ENCODE results near the gene SLC25A22. TPM values are rescaled to one million over a fixed set of nuclear protein-coding genes. Genes with fewer than 3 reads are reported as not detected.

SLC25A22 gene
- total RNA-seq, 1 experiment from 2014 or later = 14.1 TPM

GRCh38 chr11:804599-804964 is 6.5 kb upstream of the SLC25A22 start:
- no peak for DNase-seq (ENCODE audit: low read depth)

GRCh38 chr11:803770-804598 is 5.9 kb upstream of the SLC25A22 start:
- DNase-seq (ENCODE audit: low read depth) = no peak

GRCh38 chr11:803467-803742 is 5.3 kb upstream of the SLC25A22 start:
- no peak for DNase-seq (ENCODE audit: low read depth)

- no peak for DNase-seq (ENCODE audit: low read depth)
Measured at GRCh38 chr11:802693-803466, 4.8 kb upstream of the SLC25A22 start.

- no peak for DNase-seq (ENCODE audit: low read depth)
Measured at GRCh38 chr11:802018-802617, 4.0 kb upstream of the SLC25A22 start.

GRCh38 chr11:801097-801780 is 3.2 kb upstream of the SLC25A22 start:
- no peak for DNase-seq (ENCODE audit: low read depth)

GRCh38 chr11:800473-800872 is 2.4 kb upstream of the SLC25A22 start:
- DNase-seq (ENCODE audit: low read depth) = no peak

GRCh38 chr11:799641-800316 is 1.7 kb upstream of the SLC25A22 start:
- no peak for DNase-seq (ENCODE audit: low read depth)

- DNase-seq (ENCODE audit: low read depth) = peak; percentile 82
Measured at GRCh38 chr11:797296-798092, 587 bp downstream of the SLC25A22 start.

- DNase-seq (ENCODE audit: low read depth) = no peak
Measured at GRCh38 chr11:796565-797295, 1.4 kb downstream of the SLC25A22 start.

GRCh38 chr11:795634-796564 is 2.2 kb downstream of the SLC25A22 start:
- peak; percentile 96 for DNase-seq (ENCODE audit: low read depth)

- no peak for DNase-seq (ENCODE audit: low read depth)
Measured at GRCh38 chr11:794766-795633, 3.1 kb downstream of the SLC25A22 start.

- DNase-seq (ENCODE audit: low read depth) = no peak
Measured at GRCh38 chr11:794013-794765, 3.9 kb downstream of the SLC25A22 start.

- DNase-seq (ENCODE audit: low read depth) = no peak
Measured at GRCh38 chr11:793556-793955, 4.5 kb downstream of the SLC25A22 start.

GRCh38 chr11:792873-793272 is 5.2 kb downstream of the SLC25A22 start:
- DNase-seq (ENCODE audit: low read depth) = no peak

- DNase-seq (ENCODE audit: low read depth) = no peak
Measured at GRCh38 chr11:792535-792821, 5.6 kb downstream of the SLC25A22 start.

- no peak for DNase-seq (ENCODE audit: low read depth)
Measured at GRCh38 chr11:791658-792534, 6.2 kb downstream of the SLC25A22 start.
